OCI-LY1 (cell line): Measurements from ENCODE around the gene LAPTM5.

Experiments used
- H2AFZ ChIP-seq: fragments of 200-600 bp; sonication (generic), shearing (Covaris generic); 2 replicates; pipeline ENCODE4 v1.6.0; 2014; ENCODE audit warnings: antibody characterized with exemption, mild to moderate bottlenecking, low read length
- H3F3A ChIP-seq: fragments of 200-600 bp; sonication (generic), shearing (Covaris generic); 2 replicates; pipeline ENCODE4 v1.6.0; 2014; ENCODE audit warnings: mild to moderate bottlenecking, antibody characterized with exemption, low read length, moderate library complexity; ENCODE audit not compliant: insufficient read depth
- H3K27ac ChIP-seq: fragments of 200-600 bp; sonication (generic); 2 replicates; pipeline ENCODE4 v1.5.1; 2014; ENCODE audit warnings: low read length, mixed run types, mild to moderate bottlenecking, low read depth; ENCODE audit not compliant: poor library complexity, severe bottlenecking
- H3K27me3 ChIP-seq: fragments of 200-600 bp; sonication (generic); 2 replicates; pipeline ENCODE4 v1.6.0; 2014; ENCODE audit warnings: antibody characterized with exemption, mild to moderate bottlenecking, low read length, moderate library complexity; ENCODE audit not compliant: insufficient read depth
- H3K36me3 ChIP-seq: fragments of 200-600 bp; sonication (generic); 2 replicates; pipeline ENCODE4 v1.6.1; 2014; ENCODE audit warnings: mild to moderate bottlenecking, antibody characterized with exemption, low read length, moderate library complexity, mixed read lengths; ENCODE audit not compliant: insufficient read depth
- H3K4me1 ChIP-seq: fragments of 200-600 bp; sonication (generic); 2 replicates; pipeline ENCODE4 v1.5.1; 2014; ENCODE audit warnings: mild to moderate bottlenecking, low read length, moderate library complexity; ENCODE audit not compliant: insufficient read depth, severe bottlenecking
- H3K4me2 ChIP-seq: fragments of 200-600 bp; sonication (generic), shearing (Covaris generic); 2 replicates; pipeline ENCODE4 v1.6.1; 2014; ENCODE audit warnings: low read length
- H3K4me3 ChIP-seq: fragments of 200-600 bp; sonication (generic); 2 replicates; pipeline ENCODE4 v1.5.1; 2014; ENCODE audit warnings: low read length, low read depth, mild to moderate bottlenecking, mixed read lengths; ENCODE audit not compliant: poor library complexity, severe bottlenecking
- H3K79me2 ChIP-seq: fragments of 200-600 bp; shearing (Covaris generic); 2 replicates; pipeline ENCODE4 v1.6.1; 2016; ENCODE audit warnings: mixed run types, low read length, mixed read lengths; ENCODE audit not compliant: insufficient read depth
- H3K9ac ChIP-seq: fragments of 200-600 bp; sonication (generic), shearing (Covaris generic); 2 replicates; pipeline ENCODE4 v1.6.1; 2014; ENCODE audit warnings: mild to moderate bottlenecking, low read length, mixed read lengths
- H3K9me2 ChIP-seq: fragments of 200-600 bp; sonication (generic), shearing (Covaris generic); 2 replicates; pipeline ENCODE4 v1.6.1; 2014; ENCODE audit warnings: low read depth, mild to moderate bottlenecking, low read length, mixed read lengths
- H3K9me3 ChIP-seq: fragments of 200-600 bp; shearing (Covaris generic); 2 replicates; pipeline ENCODE4 v1.6.1; 2014; ENCODE audit warnings: low read length, mixed read lengths
- H4K20me1 ChIP-seq: fragments of 200-600 bp; sonication (generic), shearing (Covaris generic); 2 replicates; pipeline ENCODE4 v1.6.0; 2016; ENCODE audit warnings: mild to moderate bottlenecking, low read length; ENCODE audit not compliant: insufficient read depth
- CTCF ChIP-seq: fragments of 200-600 bp; sonication (generic), shearing (Covaris generic); IDR thresholded peaks from 2 replicates; pipeline ENCODE4 v1.5.1; 2017; ENCODE audit warnings: mild to moderate bottlenecking, antibody characterized with exemption, low read length, moderate library complexity, mixed read lengths
- EZH2 ChIP-seq: fragments of 200-600 bp; sonication (generic), shearing (Covaris generic); IDR thresholded peaks from 2 replicates; pipeline ENCODE4 v1.8.0; 2017; ENCODE audit warnings: borderline replicate concordance, mixed run types, mild to moderate bottlenecking, antibody characterized with exemption, low read length, moderate library complexity, mixed read lengths

Gene LAPTM5

GRCh38 chr1:30801771-30802198 is 44.2 kb upstream of the LAPTM5 start:
- Histone ChIP-seq H3K4me1 (no peaks in the 10 kb centered on the region), H3K9me3 (no peaks in the 10 kb centered on the region), H3K36me3 (no peaks in the 10 kb centered on the region), H3K9ac (no peak overlapping the region), H3K9me2 (no peaks in the 10 kb centered on the region), H3K27ac (no peak overlapping the region), H3K27me3 (peaks cover 15% of the 10 kb centered on the region), H3K79me2 (no peaks in the 10 kb centered on the region), H3F3A (no peaks in the 10 kb centered on the region), H2AFZ (no peak overlapping the region), H3K4me3 (no peak overlapping the region), H4K20me1 (no peaks in the 10 kb centered on the region), H3K4me2 (no peak overlapping the region)
- no peak for TF ChIP-seq EZH2
- peak; percentile 93 for TF ChIP-seq CTCF

DNA sequence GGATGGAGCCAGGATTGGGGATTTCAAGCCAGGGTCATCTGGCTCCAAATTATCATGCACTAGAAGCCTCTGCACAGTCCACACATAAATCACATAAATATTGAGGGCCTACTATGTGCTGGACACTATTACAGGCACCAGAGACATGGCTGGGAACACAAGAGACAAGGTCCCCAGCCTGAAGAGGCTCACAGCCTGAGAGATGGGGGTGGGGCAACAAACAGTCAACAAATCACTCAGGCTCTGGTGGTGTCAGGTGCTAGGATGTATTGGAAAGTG is 41.6 kb upstream of the LAPTM5 start:
- Histone ChIP-seq H4K20me1 (no peaks in the 10 kb centered on the region), H3K9ac (no peak overlapping the region), H3K27ac (no peak overlapping the region), H3K4me1 (no peaks in the 10 kb centered on the region), H3K9me3 (no peaks in the 10 kb centered on the region), H3K36me3 (no peaks in the 10 kb centered on the region), H3K4me2 (no peak overlapping the region), H3K9me2 (no peaks in the 10 kb centered on the region), H2AFZ (no peak overlapping the region), H3K79me2 (no peaks in the 10 kb centered on the region), H3F3A (no peaks in the 10 kb centered on the region), H3K27me3 (peaks cover 1% of the 10 kb centered on the region; the same call in 1 of the 2 replicates), H3K4me3 (no peak overlapping the region)
- TF ChIP-seq CTCF, result no peak
- no peak for TF ChIP-seq EZH2

- H4K20me1 ChIP-seq, result no peaks in the 10 kb centered on the region
- no peaks in the 10 kb centered on the region for H3F3A ChIP-seq
- no peak overlapping the region for H3K9ac ChIP-seq
- no peak overlapping the region for H2AFZ ChIP-seq
- H3K4me3 ChIP-seq, result no peak overlapping the region
- H3K9me3 ChIP-seq, result no peaks in the 10 kb centered on the region
- peaks cover 7% of the 10 kb centered on the region; the same call in 1 of the 2 replicates for H3K27me3 ChIP-seq
- H3K4me1 ChIP-seq, result no peaks in the 10 kb centered on the region
- H3K79me2 ChIP-seq, result no peaks in the 10 kb centered on the region
- H3K9me2 ChIP-seq, result no peaks in the 10 kb centered on the region
- H3K36me3 ChIP-seq, result no peaks in the 10 kb centered on the region
- TF ChIP-seq CTCF (no peak), EZH2 (no peak)
- no peak overlapping the region for H3K4me2 ChIP-seq
- no peak overlapping the region for H3K27ac ChIP-seq
Observed at GRCh38 chr1:30798389-30799232, 41.0 kb upstream of the LAPTM5 start.
